Suprapubic skin (tissue), 4 donors: Measurements from ENCODE around the gene SLC49A3.

Experiments
- CTCF ChIP-seq, 2 donors: fragments of 200-600 bp in 1 of 2; fragments of 450-650 bp in 1 of 2; sonication (generic) in 1 of 2; IDR thresholded peaks; one replicate each; pipeline ENCODE4 v1.5.1; 2016 to 2019; ENCODE audit warnings: antibody characterized with exemption in 2 of 2, mild to moderate bottlenecking in 1 of 2, moderate library complexity in 1 of 2
- EP300 ChIP-seq: sonication (generic); formaldehyde crosslinking; IDR thresholded peaks from one replicate; pipeline ENCODE4 v1.6.1; 2017; ENCODE audit warnings: antibody characterized with exemption
- POLR2A ChIP-seq, 2 donors: fragments of 450-650 bp; IDR thresholded peaks; one replicate each; pipeline ENCODE4 v1.6.1; 2017; ENCODE audit warnings: antibody characterized with exemption in 2 of 2, mild to moderate bottlenecking in 2 of 2, moderate library complexity in 2 of 2
- POLR2AphosphoS5 ChIP-seq, 3 donors: sonication (generic); formaldehyde crosslinking; IDR thresholded peaks; one replicate each; pipeline ENCODE4 v1.6.1; 2017; ENCODE audit warnings: antibody characterized with exemption in 3 of 3

GRCh38 chr4:667545-667925, 21.4 kb downstream of the SLC49A3 start:
- TF ChIP-seq CTCF (IDR thresholded peaks at IDR 0.05) (no peak), POLR2A (IDR thresholded peaks at IDR 0.05) (no peak), POLR2AphosphoS5 (IDR thresholded peaks at IDR 0.05) (no peak), EP300 (no peak)
